GM12874 (cell line): ENCODE measurements around the gene GPR3.

Source experiments
- CTCF ChIP-seq: IDR thresholded peaks from 2 replicates; pipeline ENCODE4 v1.5.1; 2011; ENCODE audit warnings: low read depth, mild to moderate bottlenecking, control low read depth, low read length, moderate library complexity; ENCODE audit not compliant: insufficient read depth

Gene GPR3

GRCh38 chr1:27360159-27361043 is 32.0 kb upstream of the GPR3 start:
- no peak for TF ChIP-seq CTCF

GRCh38 chr1:27361044-27361402 is 31.4 kb upstream of the GPR3 start:
- TF ChIP-seq CTCF: no peak

- no peak for TF ChIP-seq CTCF
Observed at GRCh38 chr1:27361553-27361952, 30.9 kb upstream of the GPR3 start.

GRCh38 chr1:27363766-27364695 is 28.4 kb upstream of the GPR3 start:
- TF ChIP-seq CTCF: no peak

GRCh38 chr1:27364696-27365371 is 27.6 kb upstream of the GPR3 start:
- TF ChIP-seq CTCF: no peak

- no peak for TF ChIP-seq CTCF
Observed at GRCh38 chr1:27365372-27366112, 26.9 kb upstream of the GPR3 start.
